ENCODE results near the gene TRAFD1.
A peak's percentile ranks its signal among the peaks of the same experiment; 100 is the strongest.
"Not testable (repeated sequence)": the region's sequence is repeated elsewhere in the genome, so short reads cannot be mapped to it uniquely, and the experiment has no call there.

TRAFD1 gene, protein sequence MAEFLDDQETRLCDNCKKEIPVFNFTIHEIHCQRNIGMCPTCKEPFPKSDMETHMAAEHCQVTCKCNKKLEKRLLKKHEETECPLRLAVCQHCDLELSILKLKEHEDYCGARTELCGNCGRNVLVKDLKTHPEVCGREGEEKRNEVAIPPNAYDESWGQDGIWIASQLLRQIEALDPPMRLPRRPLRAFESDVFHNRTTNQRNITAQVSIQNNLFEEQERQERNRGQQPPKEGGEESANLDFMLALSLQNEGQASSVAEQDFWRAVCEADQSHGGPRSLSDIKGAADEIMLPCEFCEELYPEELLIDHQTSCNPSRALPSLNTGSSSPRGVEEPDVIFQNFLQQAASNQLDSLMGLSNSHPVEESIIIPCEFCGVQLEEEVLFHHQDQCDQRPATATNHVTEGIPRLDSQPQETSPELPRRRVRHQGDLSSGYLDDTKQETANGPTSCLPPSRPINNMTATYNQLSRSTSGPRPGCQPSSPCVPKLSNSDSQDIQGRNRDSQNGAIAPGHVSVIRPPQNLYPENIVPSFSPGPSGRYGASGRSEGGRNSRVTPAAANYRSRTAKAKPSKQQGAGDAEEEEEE

GRCh38 chr12:112125250-112125999 lies at the start of gene TRAFD1:
TSS of gene TRAFD1 (plus strand) at chr12:112125560. CDS start at chr12:112130523, 4,963 bp downstream.
- DNase-seq, result peak; percentile 95 to 98 (median 97)

GRCh38 chr12:112087055-112087850 lies 38.1 kb upstream of the TRAFD1 start:
- no peak for DNase-seq

DNA sequence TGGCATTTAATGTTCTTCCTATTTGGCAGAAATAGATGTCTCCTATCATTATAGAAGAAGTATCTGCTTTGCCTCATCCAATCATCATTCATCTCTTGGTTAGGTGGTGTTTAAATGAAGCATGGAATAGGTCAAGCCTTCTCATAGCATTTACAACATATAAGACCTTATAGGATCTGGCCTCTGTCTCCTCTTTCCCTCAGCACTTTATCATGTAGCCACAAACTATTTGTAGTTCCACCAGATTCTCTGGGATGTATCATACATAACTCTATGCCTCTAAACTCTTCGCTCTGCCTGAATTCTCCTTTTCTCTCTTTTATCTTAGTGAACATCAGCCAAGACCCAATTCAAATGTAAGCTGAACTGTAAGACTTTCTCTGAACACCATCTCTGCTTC lies 37.5 kb upstream of the TRAFD1 start:
- no peak for DNase-seq

- DNase-seq, result no peak
Measured at GRCh38 chr12:112091563-112091962, 33.8 kb upstream of the TRAFD1 start.

GRCh38 chr12:112096070-112096469 lies 29.3 kb upstream of the TRAFD1 start:
- no peak for DNase-seq

DNA sequence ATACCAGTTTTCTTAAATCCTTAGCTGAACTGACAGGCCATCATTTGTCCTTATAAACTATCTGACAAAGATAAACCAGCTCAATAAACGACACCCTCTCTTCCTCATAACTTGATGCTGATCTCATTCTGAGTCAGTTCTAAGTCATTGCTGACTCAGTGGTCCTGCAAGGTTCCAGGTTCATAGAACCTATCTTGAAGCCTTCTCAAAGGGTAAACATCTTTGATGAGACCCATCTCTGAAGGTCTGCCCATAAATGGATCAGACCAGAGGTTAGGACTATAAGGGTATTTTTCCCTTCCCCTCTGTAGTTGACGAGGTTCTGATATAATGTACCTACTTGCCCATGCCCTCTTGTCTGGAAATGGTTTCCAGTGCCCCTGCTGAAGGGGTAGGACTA lies 28.7 kb upstream of the TRAFD1 start:
- no peak for DNase-seq

GRCh38 chr12:112097641-112098040 lies 27.7 kb upstream of the TRAFD1 start:
- no peak for DNase-seq

- DNase-seq, result not testable (repeated sequence)
Measured at GRCh38 chr12:112100500-112100899, 24.9 kb upstream of the TRAFD1 start.

DNA sequence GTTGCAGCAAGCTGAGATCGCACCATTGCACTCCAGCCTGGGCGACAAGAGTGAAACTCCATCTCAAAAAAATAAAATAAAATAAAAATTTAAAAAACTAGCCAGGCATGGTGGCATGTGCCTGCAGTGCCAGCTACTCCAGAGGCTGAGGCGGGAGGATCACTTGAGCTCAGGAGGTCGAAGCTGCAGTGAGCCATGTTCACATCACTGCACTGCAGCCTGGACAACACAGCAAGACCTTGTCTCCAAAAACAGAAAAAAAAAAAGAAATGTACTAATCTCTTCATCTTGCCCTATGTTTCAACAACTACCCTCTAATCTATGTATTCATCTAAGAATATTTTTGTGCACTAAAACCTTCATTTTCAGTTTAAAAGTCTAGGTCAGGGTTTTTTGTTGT lies 23.2 kb upstream of the TRAFD1 start:
- DNase-seq, result no peak

DNA sequence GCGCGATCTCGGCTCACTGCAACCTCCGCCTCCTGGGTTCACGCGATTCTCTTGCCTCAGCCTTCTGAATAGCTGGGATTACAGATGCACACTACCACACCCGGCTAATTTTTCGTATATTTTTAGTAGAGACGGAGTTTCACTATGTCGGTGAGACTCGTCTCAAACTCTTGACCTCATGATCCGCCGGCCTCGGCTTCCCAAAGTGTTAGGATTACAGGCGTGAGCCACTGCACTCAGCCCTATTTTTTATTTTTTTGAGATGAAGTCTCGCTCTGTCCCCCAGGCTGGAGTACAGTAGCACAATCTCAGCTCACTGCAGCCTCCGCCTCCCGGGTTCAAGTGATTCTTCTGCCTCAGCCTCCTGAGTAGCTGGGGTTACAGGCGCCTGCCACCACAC lies 22.6 kb upstream of the TRAFD1 start:
- not testable (repeated sequence) for DNase-seq

GRCh38 chr12:112103758-112104503 lies 21.4 kb upstream of the TRAFD1 start:
- no peak for DNase-seq

- no peak for DNase-seq
Measured at GRCh38 chr12:112105891-112106290, 19.5 kb upstream of the TRAFD1 start.

DNA sequence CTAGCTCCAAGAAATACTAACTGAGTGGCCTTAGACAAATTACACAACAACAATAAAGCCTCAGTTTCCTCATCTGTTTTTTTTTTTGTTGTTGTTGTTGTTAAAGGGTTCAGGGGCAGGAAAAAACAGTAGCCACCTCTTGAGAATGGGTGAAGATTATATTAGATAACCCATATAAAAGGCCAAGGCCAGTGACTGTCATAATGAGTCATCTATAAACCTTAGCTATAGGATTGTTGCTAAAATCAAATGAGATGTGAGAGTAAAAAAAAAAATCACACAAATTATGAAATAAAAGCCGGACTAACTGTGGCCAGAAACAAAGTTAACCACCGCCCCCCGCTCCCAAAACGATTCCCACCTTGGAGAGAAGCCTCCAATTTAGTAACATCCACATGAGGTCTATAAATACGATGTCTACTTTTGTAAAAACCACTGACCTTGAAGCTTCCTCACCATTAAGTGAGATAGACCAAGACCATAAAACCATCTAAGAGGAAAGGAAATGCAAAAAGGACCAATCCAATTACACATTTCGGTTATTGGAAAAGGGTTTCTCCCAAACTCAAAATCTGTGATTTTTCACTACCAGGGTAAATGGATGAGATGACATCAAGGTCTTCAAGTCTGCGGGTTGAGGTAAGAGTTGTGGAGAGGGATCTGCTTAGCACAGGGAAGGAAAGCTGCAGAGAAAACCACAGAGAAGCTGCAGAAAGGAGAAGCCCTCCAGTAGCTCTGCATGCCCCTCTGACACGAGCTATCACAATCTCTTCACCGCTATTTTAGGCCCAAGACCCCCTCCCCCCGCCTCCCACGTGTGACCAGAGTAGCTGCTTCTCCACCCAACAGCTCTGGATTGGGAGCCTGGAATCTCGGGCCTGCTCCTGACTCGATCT lies 17.8 kb upstream of the TRAFD1 start:
- DNase-seq, result no peak

- DNase-seq, result peak; percentile 69 to 85 (median 78)
Measured at GRCh38 chr12:112108202-112109079, 16.9 kb upstream of the TRAFD1 start, which contains the start of gene NAA25. TSS of gene NAA25 (minus strand) at chr12:112108783. CDS start at chr12:112108773, 10 bp downstream.

DNA sequence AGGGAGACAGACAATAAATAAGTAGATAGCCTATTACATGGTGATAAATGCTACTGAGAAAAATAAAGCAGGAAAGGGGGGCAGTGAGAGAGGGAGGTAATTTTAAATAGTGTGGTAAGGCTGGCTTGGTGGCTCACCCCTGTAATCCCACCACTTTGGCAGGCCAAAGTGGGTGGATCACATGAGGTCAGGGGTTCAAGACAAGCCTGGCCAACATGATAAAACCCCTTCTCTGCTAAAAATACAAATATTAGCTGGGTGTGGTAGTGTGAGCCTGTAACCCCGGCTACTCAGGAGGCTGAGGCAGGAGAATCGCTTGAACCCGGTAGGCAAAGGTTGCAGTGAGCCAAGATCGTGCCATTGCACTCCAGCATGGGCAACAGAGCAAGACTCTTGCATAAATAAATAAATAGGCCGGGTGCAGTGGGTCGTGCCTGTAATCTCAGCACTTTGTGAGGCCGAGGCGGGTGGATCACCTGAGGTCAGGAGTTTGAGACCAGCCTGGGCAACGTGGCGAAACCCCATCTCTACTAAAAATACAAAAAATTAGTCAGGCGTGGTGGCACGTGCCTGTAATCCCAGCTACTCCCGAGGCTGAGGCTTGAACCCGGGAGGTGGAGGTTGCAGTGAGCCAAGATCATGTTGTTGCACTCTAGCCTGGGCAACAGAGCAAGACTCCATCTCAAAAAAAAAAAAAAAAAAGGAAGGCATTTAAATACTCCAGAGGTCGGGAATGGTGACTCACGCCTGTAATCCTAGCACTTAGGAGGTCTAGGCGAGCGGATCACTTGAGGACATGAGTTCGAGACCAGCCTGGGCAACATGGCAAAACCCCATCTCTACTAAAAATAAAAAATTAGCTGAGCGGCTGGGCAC lies 14.3 kb upstream of the TRAFD1 start:
- DNase-seq, result not testable (repeated sequence)

GRCh38 chr12:112111931-112112330 lies 13.4 kb upstream of the TRAFD1 start:
- no peak for DNase-seq

- DNase-seq, result no peak
Measured at GRCh38 chr12:112112409-112113133, 12.8 kb upstream of the TRAFD1 start.

Data from activated CD4-positive, CD25-positive, alpha-beta regulatory T cell (primary cell).